HG03442 (cell line): ENCODE data around the gene EHBP1L1.

Source experiments
- ATAC-seq: cut with Tn5 transposase; IDR thresholded peaks from one replicate; pipeline ENCODE4 v1.9.1; 2021; ENCODE audit warnings: mild to moderate bottlenecking, moderate library complexity; ENCODE audit not compliant: unreplicated experiment

EHBP1L1 gene

GRCh38 chr11:65575568-65576231 lies at the start of gene EHBP1L1:
Gene EHBP1L1, plus strand, starts transcription at chr11:65576053. Its CDS starts 250 bp downstream, at chr11:65576303.
- no peak for ATAC-seq

- ATAC-seq: no peak
Observed at GRCh38 chr11:65526744-65527143, 49.1 kb upstream of the EHBP1L1 start.

- ATAC-seq: no peak
Observed at GRCh38 chr11:65528819-65529350, 47.0 kb upstream of the EHBP1L1 start.

GRCh38 chr11:65529475-65530156 lies 46.2 kb upstream of the EHBP1L1 start:
- no peak for ATAC-seq

- no peak for ATAC-seq
Observed at GRCh38 chr11:65530157-65530496, 45.7 kb upstream of the EHBP1L1 start.

GRCh38 chr11:65532388-65533064 lies 43.3 kb upstream of the EHBP1L1 start:
- ATAC-seq: no peak

GRCh38 chr11:65535102-65535501 lies 40.8 kb upstream of the EHBP1L1 start:
- no peak for ATAC-seq

- ATAC-seq: no peak
Observed at GRCh38 chr11:65536412-65537295, 39.2 kb upstream of the EHBP1L1 start.

GRCh38 chr11:65537296-65537597 lies 38.6 kb upstream of the EHBP1L1 start:
- no peak for ATAC-seq

- no peak for ATAC-seq
Observed at GRCh38 chr11:65537620-65538231, 38.1 kb upstream of the EHBP1L1 start.

GRCh38 chr11:65538232-65538914 lies 37.5 kb upstream of the EHBP1L1 start:
- ATAC-seq: no peak

- no peak for ATAC-seq
Observed at GRCh38 chr11:65538915-65539743, 36.7 kb upstream of the EHBP1L1 start.

GRCh38 chr11:65539744-65540289 lies 36.0 kb upstream of the EHBP1L1 start:
- ATAC-seq: peak; percentile 40

GRCh38 chr11:65540290-65541092 lies 35.4 kb upstream of the EHBP1L1 start:
- ATAC-seq: peak; percentile 56

GRCh38 chr11:65541093-65541982 lies 34.5 kb upstream of the EHBP1L1 start:
- ATAC-seq: no peak

GRCh38 chr11:65542738-65543390 lies 33.0 kb upstream of the EHBP1L1 start:
- no peak for ATAC-seq

GRCh38 chr11:65545853-65546216 lies 30.0 kb upstream of the EHBP1L1 start:
- ATAC-seq: no peak
